Body of pancreas (tissue), 4 donors: ENCODE results near the gene FADS1.

Experiments used
- POLR2A ChIP-seq, 3 donors: fragments of 450-650 bp; IDR thresholded peaks; one replicate each; pipeline ENCODE4 v1.6.1; 2016; ENCODE audit warnings: antibody characterized with exemption in 3 of 3, mild to moderate bottlenecking in 2 of 3
- TF ChIP-seq, protein P1 (sequence below), 7 experiments: fragments of 450-650 bp in 4 of 7; fragments of 200-600 bp in 3 of 7; sonication (generic) in 3 of 7; IDR thresholded peaks; one replicate each; pipeline ENCODE4 v1.5.1; 2016 to 2019; ENCODE audit warnings: antibody characterized with exemption in 7 of 7

- TF ChIP-seq, protein P1, sequence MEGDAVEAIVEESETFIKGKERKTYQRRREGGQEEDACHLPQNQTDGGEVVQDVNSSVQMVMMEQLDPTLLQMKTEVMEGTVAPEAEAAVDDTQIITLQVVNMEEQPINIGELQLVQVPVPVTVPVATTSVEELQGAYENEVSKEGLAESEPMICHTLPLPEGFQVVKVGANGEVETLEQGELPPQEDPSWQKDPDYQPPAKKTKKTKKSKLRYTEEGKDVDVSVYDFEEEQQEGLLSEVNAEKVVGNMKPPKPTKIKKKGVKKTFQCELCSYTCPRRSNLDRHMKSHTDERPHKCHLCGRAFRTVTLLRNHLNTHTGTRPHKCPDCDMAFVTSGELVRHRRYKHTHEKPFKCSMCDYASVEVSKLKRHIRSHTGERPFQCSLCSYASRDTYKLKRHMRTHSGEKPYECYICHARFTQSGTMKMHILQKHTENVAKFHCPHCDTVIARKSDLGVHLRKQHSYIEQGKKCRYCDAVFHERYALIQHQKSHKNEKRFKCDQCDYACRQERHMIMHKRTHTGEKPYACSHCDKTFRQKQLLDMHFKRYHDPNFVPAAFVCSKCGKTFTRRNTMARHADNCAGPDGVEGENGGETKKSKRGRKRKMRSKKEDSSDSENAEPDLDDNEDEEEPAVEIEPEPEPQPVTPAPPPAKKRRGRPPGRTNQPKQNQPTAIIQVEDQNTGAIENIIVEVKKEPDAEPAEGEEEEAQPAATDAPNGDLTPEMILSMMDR (IDR thresholded peaks at IDR 0.05) = no peak
- TF ChIP-seq POLR2A (IDR thresholded peaks at IDR 0.05) = no peak
Observed at GRCh38 chr11:61791737-61792309, 25.0 kb downstream of the FADS1 start.
